Fibroblast of skin of left biceps (primary cell): ENCODE measurements around the gene SSH2.

Source experiments
- DNase-seq, 2 experiments: peaks; one replicate each; pipeline ENCODE4 v3.0.0-alpha.2; 2013; ENCODE audit warnings: low read depth in 2 of 2

The SSH2 gene

GRCh38 chr17:29611351-29612093 is 318.5 kb downstream of the SSH2 start:
- no peak for DNase-seq

- no peak for DNase-seq
These were observed 319.6 kb downstream of the SSH2 start for GRCh38 chr17:29610395-29610794.

GRCh38 chr17:29608986-29609385 is 321.0 kb downstream of the SSH2 start:
- no peak for DNase-seq

- DNase-seq, result no peak
These were observed 322.4 kb downstream of the SSH2 start for GRCh38 chr17:29607557-29608195.

- DNase-seq, result no peak
These were observed 326.8 kb downstream of the SSH2 start for GRCh38 chr17:29603109-29603674.

GRCh38 chr17:29597361-29598172 is 332.5 kb downstream of the SSH2 start:
- no peak for DNase-seq

- no peak for DNase-seq
These were observed 333.2 kb downstream of the SSH2 start for GRCh38 chr17:29596811-29597210.

GRCh38 chr17:29595943-29596774 is 333.9 kb downstream of the SSH2 start:
- no peak for DNase-seq

- no peak for DNase-seq
These were observed 334.7 kb downstream of the SSH2 start for GRCh38 chr17:29595107-29595942.

- DNase-seq, result no peak
These were observed 335.4 kb downstream of the SSH2 start for GRCh38 chr17:29594519-29595090.

- no peak for DNase-seq
These were observed 336.2 kb downstream of the SSH2 start for GRCh38 chr17:29593591-29594518.

- no peak for DNase-seq
These were observed 337.0 kb downstream of the SSH2 start, which contains the start of gene ANKRD13B for GRCh38 chr17:29592850-29593551. Gene ANKRD13B (plus strand): TSS chr17:29593132. CDS start chr17:29593622, 490 bp downstream.

GRCh38 chr17:29591737-29592608 is 338.1 kb downstream of the SSH2 start:
- no peak for DNase-seq

- no peak for DNase-seq
These were observed 338.8 kb downstream of the SSH2 start for GRCh38 chr17:29591146-29591736.

- DNase-seq, result no peak
These were observed 339.4 kb downstream of the SSH2 start for GRCh38 chr17:29590411-29591145.
